Hematopoietic multipotent progenitor cell (in vitro differentiated cells): Measurements from ENCODE around the gene EPHB6. TPM values are rescaled to one million over a fixed set of nuclear protein-coding genes. Genes with fewer than 3 reads are reported as not detected.

Source experiments
- DNase-seq, 3 donors: peaks; one replicate each; pipeline ENCODE4 v3.0.0-alpha.2; 2011 to 2015; ENCODE audit warnings: low read depth in 2 of 3, low spot score in 2 of 3
- total RNA-seq: library from RNA; depleted of rRNA; stranded (reverse); fragments of >200 nt; gene quantifications from one replicate; pipeline ENCODE4 v1.2.3, GENCODE V29; 2012

EPHB6 gene
- total RNA-seq, 1 donor = 18.9 TPM

GRCh38 chr7:142832417-142832816 lies 22.5 kb upstream of the EPHB6 start:
- DNase-seq = no peak

GRCh38 chr7:142833174-142834048 lies 21.5 kb upstream of the EPHB6 start:
- no peak for DNase-seq

DNA sequence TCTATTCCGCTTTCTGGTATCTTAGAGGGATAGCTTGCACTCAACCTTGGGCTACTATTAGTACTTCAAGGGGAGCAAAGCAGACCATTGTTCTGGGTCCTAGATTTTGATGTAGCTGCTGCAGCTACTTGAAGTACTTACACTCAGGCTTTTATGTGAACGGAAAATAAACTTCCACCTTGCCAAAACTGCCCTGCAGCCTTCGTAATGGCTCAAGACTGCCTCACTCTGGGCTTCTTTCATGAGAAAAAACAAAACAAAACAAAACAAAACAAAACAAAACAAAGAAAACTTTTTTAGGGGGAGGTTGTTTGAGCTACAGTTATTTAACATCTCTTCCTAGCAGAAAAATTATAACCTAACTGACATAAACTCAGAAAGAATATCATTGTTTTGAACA lies 19.4 kb upstream of the EPHB6 start:
- no peak for DNase-seq

- DNase-seq = no peak
These were observed 18.4 kb upstream of the EPHB6 start for GRCh38 chr7:142836426-142836825.

DNA sequence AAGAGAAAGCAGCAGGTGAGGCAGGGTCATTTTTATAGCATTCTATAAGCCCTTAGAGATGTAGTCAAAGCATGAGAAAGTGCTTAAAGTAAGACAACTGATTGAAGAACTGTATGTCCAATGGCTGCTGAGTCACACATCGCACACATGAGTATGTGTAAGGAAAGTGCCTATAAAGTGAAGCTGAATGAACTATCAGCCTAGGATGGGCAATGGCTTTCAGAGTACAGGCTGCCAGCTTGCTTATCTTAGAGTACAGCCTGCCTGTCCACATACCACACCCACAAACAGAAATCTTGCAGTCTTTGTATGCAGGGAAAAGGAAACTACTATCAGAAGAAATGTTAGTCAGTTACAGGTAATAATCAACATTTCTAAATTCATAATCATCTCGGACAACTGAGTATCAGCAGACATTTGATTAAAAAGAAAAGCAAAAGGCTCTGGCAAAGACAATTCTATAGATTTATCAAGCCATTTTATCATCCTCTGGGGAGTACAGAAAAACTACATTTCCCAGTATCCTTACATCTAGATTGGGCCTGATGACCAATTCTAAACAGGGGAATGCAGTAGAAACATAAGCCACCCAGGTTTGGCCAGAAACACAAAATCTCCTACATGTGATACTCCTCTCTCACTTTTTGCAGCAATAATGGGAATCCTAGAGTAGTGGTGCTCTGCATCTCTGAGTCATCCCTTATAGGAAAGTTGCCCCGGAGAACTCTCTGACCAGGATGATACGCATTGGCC lies 16.2 kb upstream of the EPHB6 start:
- DNase-seq = peak in 2 of 3 donors; percentile 41 to 69

DNA sequence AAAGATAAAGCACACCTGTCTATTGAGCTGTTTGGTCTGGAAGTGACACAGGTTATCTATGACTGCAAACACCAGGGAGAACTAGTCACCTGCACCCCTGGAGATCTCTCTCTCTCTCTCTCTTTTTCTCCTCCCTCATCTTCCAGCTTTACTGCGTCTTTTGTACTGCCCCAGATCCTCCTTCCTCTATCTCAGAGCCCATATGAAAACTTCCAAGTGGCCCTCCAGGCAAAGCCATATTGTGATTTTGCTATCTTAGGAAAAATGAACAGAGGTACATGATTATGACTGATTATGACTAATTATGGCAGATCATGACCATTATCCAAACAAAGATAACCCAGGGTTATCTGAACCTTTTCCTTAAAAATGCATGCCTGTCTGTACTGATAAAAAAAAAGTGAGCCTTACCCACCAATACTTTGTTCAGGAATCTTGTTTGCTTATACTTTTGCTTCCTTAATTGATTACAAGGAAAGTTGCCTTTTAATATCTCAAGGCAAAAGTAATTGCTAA lies 12.6 kb upstream of the EPHB6 start:
- no peak for DNase-seq

GRCh38 chr7:142847353-142847752 lies 7.5 kb upstream of the EPHB6 start:
- no peak for DNase-seq

GRCh38 chr7:142851269-142851668 lies 3.6 kb upstream of the EPHB6 start:
- DNase-seq = no peak

GRCh38 chr7:142851919-142852318 lies 3.0 kb upstream of the EPHB6 start:
- no peak for DNase-seq

DNA sequence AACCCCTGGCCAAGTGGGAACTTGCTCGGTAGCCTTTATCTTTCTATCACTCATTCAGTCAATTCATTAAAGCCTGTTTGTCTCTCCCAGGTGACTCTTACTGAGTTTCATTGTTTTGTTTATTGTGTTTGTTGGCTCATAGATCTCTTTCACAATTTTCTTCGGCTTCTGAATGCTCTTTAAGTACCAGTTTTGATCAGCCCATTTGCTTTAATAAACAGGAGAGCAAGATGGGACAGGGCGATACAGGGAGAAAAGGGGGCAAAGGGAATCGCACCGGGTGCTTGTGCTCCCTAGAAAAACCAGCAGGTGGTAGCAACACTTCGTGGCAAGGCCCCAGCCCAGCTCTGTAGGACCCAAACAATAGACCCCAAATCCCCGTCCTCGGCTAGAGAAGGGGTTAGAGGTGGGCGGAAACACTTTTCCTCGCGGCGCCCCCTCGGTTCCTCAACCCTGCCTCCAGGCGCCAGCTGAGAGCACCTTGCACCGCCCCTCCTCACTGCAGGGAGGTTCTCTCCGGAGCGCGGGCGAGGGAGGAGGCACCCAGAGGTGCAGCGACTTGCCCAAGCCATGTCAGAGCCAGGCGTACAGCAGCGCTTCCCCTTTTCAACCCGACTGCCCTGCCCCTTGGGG lies 1.0 kb upstream of the EPHB6 start:
- DNase-seq = peak; percentile 45 to 88 (median 84)

GRCh38 chr7:142855114-142855743 lies 353 bp downstream of the EPHB6 start:
- no peak for DNase-seq

DNA sequence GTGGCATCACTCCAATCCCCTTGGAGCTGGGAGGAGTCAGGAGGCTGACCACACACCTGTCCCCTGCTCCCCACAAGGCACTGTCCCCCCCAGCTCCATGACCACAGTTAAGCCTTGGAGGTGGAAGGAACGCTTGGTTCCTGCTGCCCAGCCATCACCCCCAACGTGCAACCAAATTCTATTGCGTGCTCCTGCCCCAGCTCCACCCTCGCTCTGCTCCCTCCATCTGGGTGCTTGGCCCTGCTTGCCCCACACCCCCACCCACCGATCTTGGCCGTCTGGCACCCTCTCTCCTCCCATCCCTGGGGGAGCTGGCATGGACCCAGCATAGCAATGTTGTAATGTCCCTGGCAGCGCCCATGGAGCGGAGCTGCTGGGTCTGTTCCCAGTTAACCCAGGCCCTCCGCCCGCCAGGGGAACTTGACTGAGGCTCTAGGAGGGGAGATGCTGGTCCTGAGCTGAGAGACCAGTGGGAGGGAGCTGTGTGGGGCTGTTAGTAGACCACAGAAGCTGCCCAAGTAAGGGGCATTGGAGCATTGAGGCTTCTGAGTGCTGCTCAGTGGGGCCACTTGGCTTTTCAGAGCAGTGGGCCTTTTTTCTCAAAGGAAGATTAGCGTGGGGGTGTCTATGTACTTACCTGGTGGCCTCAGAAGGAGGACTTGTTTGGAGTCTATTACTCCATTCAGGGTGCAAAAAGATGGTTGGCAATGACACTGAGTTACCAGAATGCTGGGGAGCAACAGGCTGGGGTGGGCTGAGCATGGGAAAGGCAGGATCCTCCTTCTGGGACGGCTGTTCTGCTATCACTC lies 1.1 kb downstream of the EPHB6 start:
- DNase-seq = no peak

- no peak for DNase-seq
These were observed 1.8 kb downstream of the EPHB6 start for GRCh38 chr7:142856565-142857245.

DNA sequence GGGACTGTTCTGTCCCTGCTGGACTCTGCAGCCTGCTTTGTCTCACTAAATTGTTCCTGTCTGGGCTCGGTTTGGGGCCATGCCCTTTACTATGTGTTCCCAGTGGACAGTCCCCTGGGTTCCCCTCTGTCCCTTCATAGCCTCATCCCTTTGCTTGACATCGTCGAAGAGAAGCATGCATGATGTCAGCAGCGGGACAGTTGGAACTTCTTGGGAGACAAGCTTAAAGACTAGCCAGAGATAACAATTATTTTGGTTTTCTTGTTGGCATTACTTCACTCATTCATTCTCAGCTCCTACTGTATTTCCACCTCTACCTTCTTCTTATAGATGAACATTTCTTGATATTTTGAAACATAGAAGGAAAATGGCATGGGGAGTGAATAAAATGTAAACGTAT lies 2.7 kb downstream of the EPHB6 start:
- no peak for DNase-seq

- no peak for DNase-seq
These were observed 4.5 kb downstream of the EPHB6 start for GRCh38 chr7:142859411-142859810.

DNA sequence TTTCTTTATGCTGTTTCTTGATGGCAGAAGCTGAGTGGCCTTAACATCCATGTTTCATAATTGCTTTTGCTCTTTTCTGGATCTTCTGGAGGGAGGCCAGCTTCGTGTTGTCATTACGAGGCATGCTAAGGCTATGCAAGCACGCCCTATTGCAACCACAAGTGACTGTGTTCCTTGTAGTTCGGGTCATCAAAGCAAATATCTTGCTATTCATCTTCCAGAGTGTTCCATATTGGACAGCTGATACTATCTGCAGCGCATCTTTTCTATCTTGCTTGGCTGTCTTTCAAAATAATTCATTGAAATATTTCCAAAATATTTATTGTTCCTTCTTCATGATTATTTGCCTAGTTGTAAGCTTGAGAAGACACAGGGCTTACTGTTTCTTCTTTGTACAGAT lies 5.0 kb downstream of the EPHB6 start:
- no peak for DNase-seq

GRCh38 chr7:142860968-142861367 lies 6.1 kb downstream of the EPHB6 start:
- DNase-seq = no peak

- no peak for DNase-seq
These were observed 7.5 kb downstream of the EPHB6 start for GRCh38 chr7:142862351-142862750.

- no peak for DNase-seq
These were observed 8.0 kb downstream of the EPHB6 start for GRCh38 chr7:142862786-142863400.
